ENCODE results near the gene CAPG.

- no peak for TF ChIP-seq GATA2 (IDR thresholded peaks at IDR 0.05; ENCODE audit: low read depth, low read length)
- TF ChIP-seq GATA3 (IDR thresholded peaks at IDR 0.05; ENCODE audit: low read depth, low read length) = no peak
These were observed 1.2 kb upstream of the CAPG start for GRCh38 chr2:85411405-85411748.
